ENCODE measurements around the gene SUGCT. TPM values are rescaled to one million over a fixed set of nuclear protein-coding genes. Genes with fewer than 3 reads are reported as not detected.

Gene SUGCT
- total and polyA plus RNA-seq, 2 of the 8 experiments (the other 6 are each of a cell fraction or from before 2014, with no cell fraction given) = 2.8 to 5.4 TPM

DNA sequence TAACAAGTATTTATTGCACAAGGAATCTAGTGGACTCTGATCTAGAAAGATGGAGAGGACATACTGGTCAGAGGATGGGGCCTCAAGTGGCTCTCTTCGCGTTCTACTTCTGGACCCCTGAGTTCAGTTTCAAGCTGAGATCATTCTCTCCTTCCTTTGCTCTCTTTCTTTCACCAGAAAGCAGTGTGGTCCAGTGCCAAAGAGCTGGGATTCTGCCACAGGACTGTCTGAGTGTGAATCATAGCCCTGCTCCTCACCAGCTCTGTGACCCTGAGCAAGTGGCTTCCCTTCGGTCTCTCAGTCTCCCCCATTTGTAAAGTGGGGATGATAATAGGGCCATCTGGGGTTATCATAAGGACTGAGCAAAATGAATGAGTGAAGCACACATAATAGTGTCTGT lies 715.2 kb downstream of the SUGCT start:
- ChIA-PET CTCF (ENCODE audit: partially characterized antibody) (interaction anchor here (0.5 to 0.9 kb wide), 2 partner anchors 434 to 487 kb away, joined by 3 read pairs; no protein-coding TSS in a partner anchor), POLR2A (ENCODE audit: partially characterized antibody) (no interaction called here)
- Histone ChIP-seq H2BK5ac (ENCODE audit: low read depth, low read length) (no peak overlapping the region), H4K20me1 (replicated peaks in 1 of 2; ENCODE audit: control insufficient read depth in 1 of 2, insufficient read depth in 2 of 2, low read length in 2 of 2) (no peaks in the 10 kb centered on the region), H3K4ac (replicated peaks; ENCODE audit: insufficient read length, low read depth, low read length) (no peak overlapping the region), H3K79me2 (ENCODE audit: control insufficient read depth in 1 of 2, insufficient read depth in 2 of 2, low read length in 2 of 2) (no peaks in the 10 kb centered on the region), H3K4me2 (ENCODE audit: insufficient read depth in 1 of 2, low read depth in 2 of 2, low read length in 2 of 2) (no peak overlapping the region), H3K79me1 (ENCODE audit: low read depth, low read length) (no peaks in the 10 kb centered on the region), H3K9me3 (ENCODE audit: insufficient read depth in 2 of 2, low read depth in 1 of 2, low read length in 1 of 2) (no peaks in the 10 kb centered on the region), H3K27ac (ENCODE audit: low read depth, low read length) (no peak overlapping the region), H3K36me3 (ENCODE audit: control insufficient read depth in 2 of 4, insufficient read depth in 4 of 4, low read length in 3 of 4) (no peaks in the 10 kb centered on the region), H2BK120ac (replicated peaks; ENCODE audit: low read depth, low read length) (no peak overlapping the region), H4K91ac (replicated peaks; ENCODE audit: insufficient read length, low read length) (no peak overlapping the region), H3K14ac (ENCODE audit: insufficient read length) (no peak overlapping the region), H3K4me3 (ENCODE audit: extremely low read depth in 1 of 4, insufficient read depth in 2 of 4, low read depth in 3 of 4, low read length in 4 of 4) (no peak overlapping the region), H3K27me3 (replicated peaks in 1 of 4; ENCODE audit: control insufficient read depth in 3 of 4, extremely low read depth in 1 of 4, insufficient read depth in 3 of 4, low read length in 3 of 4) (no peaks in the 10 kb centered on the region), H4K5ac (ENCODE audit: insufficient read length, low read depth, low read length) (no peak overlapping the region), H3K9ac (replicated peaks in 1 of 4; ENCODE audit: extremely low read depth in 1 of 4, low read depth in 3 of 4, low read length in 3 of 4) (no peak overlapping the region), H3K56ac (replicated peaks; ENCODE audit: insufficient read length, low read depth, low read length) (no peak overlapping the region), H3K4me1 (replicated peaks in 1 of 4; ENCODE audit: control insufficient read depth in 3 of 4, insufficient read depth in 4 of 4, low read length in 3 of 4) (no peaks in the 10 kb centered on the region), H3K18ac (ENCODE audit: extremely low read depth, low read length) (no peak overlapping the region), H2AFZ (ENCODE audit: low read length) (no peak overlapping the region), H2BK15ac (ENCODE audit: low read length) (no peak overlapping the region), H4K8ac (ENCODE audit: extremely low read depth, insufficient read depth, low read length) (no peak overlapping the region), H3K23ac (ENCODE audit: insufficient read length) (no peak overlapping the region), H2BK12ac (ENCODE audit: low read depth, low read length) (no peak overlapping the region), H3K23me2 (ENCODE audit: low read depth, low read length) (no peaks in the 10 kb centered on the region), H2AK5ac (ENCODE audit: low read depth, low read length) (no peak overlapping the region), H2BK20ac (ENCODE audit: low read length) (no peak overlapping the region)
- no peak for DNase-seq (ENCODE audit: low read depth in 1 of 2, low spot score in 2 of 2)
- WGBS, 2 experiments (ENCODE audit: extremely low coverage in 1 of 2, insufficient coverage in 1 of 2, insufficient read length in 1 of 2, insufficient replicate concordance in 2 of 2, low coverage in 1 of 2, low lambda C conversion rate in 2 of 2, missing lambda C conversion rate in 1 of 2) = 92% methylated on average over 3 of the region's 3 CpGs; no CpG with 5 or more reads in 1 of the 2 experiments
- TF ChIP-seq CHD1 (IDR thresholded peaks at IDR 0.05; ENCODE audit: low read depth, low read length) = no peak
- TF ChIP-seq TAF7 (optimal IDR thresholded peaks at IDR 0.05; ENCODE audit: borderline replicate concordance, low read depth, low read length) = no peak
- TF ChIP-seq RBBP5 (IDR thresholded peaks at IDR 0.05; ENCODE audit: borderline replicate concordance, low read depth, low read length) = no peak
- TF ChIP-seq SIX5 (IDR thresholded peaks at IDR 0.05; ENCODE audit: low read depth, low read length) = no peak
- TF ChIP-seq KDM5A (IDR thresholded peaks at IDR 0.05; ENCODE audit: low read length) = no peak
- TF ChIP-seq BRCA1 (IDR thresholded peaks at IDR 0.05; ENCODE audit: low read depth, low read length) = no peak
- TF ChIP-seq POLR2A (IDR thresholded peaks at IDR 0.05; ENCODE audit: control extremely low read depth in 1 of 2, low read depth in 2 of 2, low read length in 2 of 2) = no peak
- TF ChIP-seq MAFK (IDR thresholded peaks at IDR 0.05; ENCODE audit: low read depth, low read length) = no peak
- no peak for TF ChIP-seq RAD21 (IDR thresholded peaks at IDR 0.05 in 1 of 2, conservative IDR thresholded peaks at IDR 0.05 in 1 of 2; ENCODE audit: low read depth in 2 of 2, low read length in 2 of 2)
- no peak for TF ChIP-seq SIRT6 (IDR thresholded peaks at IDR 0.05; ENCODE audit: low read length)
- TF ChIP-seq GTF2F1 (IDR thresholded peaks at IDR 0.05; ENCODE audit: borderline replicate concordance, low read depth, low read length) = no peak
- FAIRE-seq = no peak
